ENCODE results near the gene SELENOT. TPM values are rescaled to one million over a fixed set of nuclear protein-coding genes. Genes with fewer than 3 reads are reported as not detected.

Gene SELENOT
- polyA plus RNA-seq, 3 donors = 210 to 549 (median 492) TPM

GRCh38 chr3:150673966-150674365, 70.8 kb downstream of the SELENOT start:
- no peak for TF ChIP-seq CTCF (IDR thresholded peaks at IDR 0.05)
- H2AFZ ChIP-seq (ENCODE audit: insufficient read depth, low read depth, low read length, poor library complexity, severe bottlenecking) = no peak overlapping the region
- no peaks in the 10 kb centered on the region for H4K20me1 ChIP-seq (ENCODE audit: insufficient read depth, low read length)
- no peaks in the 10 kb centered on the region for H3K36me3 ChIP-seq (replicated peaks in 1 of 2; ENCODE audit: control insufficient read depth in 1 of 2, insufficient read depth in 2 of 2, low read length in 2 of 2)
- H3K4me3 ChIP-seq (replicated peaks in 1 of 3; ENCODE audit: low read depth in 2 of 3, low read length in 3 of 3) = no peak overlapping the region
- no peaks in the 10 kb centered on the region for H3K4me1 ChIP-seq (ENCODE audit: control insufficient read depth in 1 of 2, insufficient read depth in 2 of 2, low read length in 2 of 2)
- Mint-ChIP-seq H3K4me3 (no peak overlapping the region), H3K4me1 (no peaks in the 10 kb centered on the region), H3K36me3 (no peaks in the 10 kb centered on the region), H3K27ac (no peak overlapping the region), H3K27me3 (ENCODE audit: low read depth in 3 of 3) (peaks cover 0 to 1% (median 1%) of the 10 kb centered on the region in 3 donors), H3K9me3 (peaks cover 17 to 34% (median 27%) of the 10 kb centered on the region in 7 donors)
- H3K27ac ChIP-seq (ENCODE audit: low read depth in 1 of 2, low read length in 2 of 2) = no peak overlapping the region
- WGBS (ENCODE audit: insufficient coverage) = 100% methylated on average over 1 of the region's 3 CpGs
- no peak for DNase-seq
- no peak overlapping the region for H3K4me2 ChIP-seq (replicated peaks; ENCODE audit: extremely low read depth, low read length, poor library complexity, severe bottlenecking)
- no peaks in the 10 kb centered on the region for H3K79me2 ChIP-seq (ENCODE audit: insufficient read depth, low read length)
- no peaks in the 10 kb centered on the region for H3K27me3 ChIP-seq (ENCODE audit: control insufficient read depth in 2 of 2, insufficient read depth in 2 of 2, low read length in 2 of 2)
- intact Hi-C loops (cut with micrococcal nuclease) = no loop called here
- H3K9me3 ChIP-seq (replicated peaks in 1 of 2; ENCODE audit: control insufficient read depth in 1 of 2, insufficient read depth in 1 of 2, low read length in 2 of 2) = peaks cover 14 to 21% of the 10 kb centered on the region in 2 donors
- no peak overlapping the region for H3K9ac ChIP-seq (ENCODE audit: insufficient read depth, low read length, poor library complexity, severe bottlenecking)

- no peaks in the 10 kb centered on the region for H3K4me1 ChIP-seq (ENCODE audit: control insufficient read depth in 1 of 2, insufficient read depth in 2 of 2, low read length in 2 of 2)
- H3K36me3 Mint-ChIP-seq = no peaks in the 10 kb centered on the region
- no peak overlapping the region for H3K4me3 ChIP-seq (replicated peaks in 1 of 3; ENCODE audit: low read depth in 2 of 3, low read length in 3 of 3)
- peaks cover 14 to 21% of the 10 kb centered on the region in 2 donors for H3K9me3 ChIP-seq (replicated peaks in 1 of 2; ENCODE audit: control insufficient read depth in 1 of 2, insufficient read depth in 1 of 2, low read length in 2 of 2)
- no peak overlapping the region for H2AFZ ChIP-seq (ENCODE audit: insufficient read depth, low read depth, low read length, poor library complexity, severe bottlenecking)
- no peaks in the 10 kb centered on the region for H3K36me3 ChIP-seq (replicated peaks in 1 of 2; ENCODE audit: control insufficient read depth in 1 of 2, insufficient read depth in 2 of 2, low read length in 2 of 2)
- H3K9me3 Mint-ChIP-seq = peaks cover 17 to 34% (median 28%) of the 10 kb centered on the region in 7 donors
- peaks cover 0 to 1% (median 1%) of the 10 kb centered on the region in 3 donors for H3K27me3 Mint-ChIP-seq (ENCODE audit: low read depth in 3 of 3)
- no peak for DNase-seq
- H3K4me2 ChIP-seq (replicated peaks; ENCODE audit: extremely low read depth, low read length, poor library complexity, severe bottlenecking) = no peak overlapping the region
- no peak overlapping the region for H3K9ac ChIP-seq (ENCODE audit: insufficient read depth, low read length, poor library complexity, severe bottlenecking)
- no peaks in the 10 kb centered on the region for H4K20me1 ChIP-seq (ENCODE audit: insufficient read depth, low read length)
- intact Hi-C loops (cut with micrococcal nuclease) = no loop called here
- no peaks in the 10 kb centered on the region for H3K27me3 ChIP-seq (ENCODE audit: control insufficient read depth in 2 of 2, insufficient read depth in 2 of 2, low read length in 2 of 2)
- no peaks in the 10 kb centered on the region for H3K4me1 Mint-ChIP-seq
- no peak overlapping the region for H3K27ac ChIP-seq (ENCODE audit: low read depth in 1 of 2, low read length in 2 of 2)
- no peak overlapping the region for H3K27ac Mint-ChIP-seq
- no peaks in the 10 kb centered on the region for H3K79me2 ChIP-seq (ENCODE audit: insufficient read depth, low read length)
- TF ChIP-seq CTCF (IDR thresholded peaks at IDR 0.05) = no peak
- H3K4me3 Mint-ChIP-seq = no peak overlapping the region
Measured at GRCh38 chr3:150675587-150675986, 72.5 kb downstream of the SELENOT start.

Other genes starting within 250 kb of the SELENOT start
- gene TSC22D2, start 195.0 kb upstream of the SELENOT start, polyA plus RNA-seq = 10 to 100 TPM in 1 of 3 donors, 1 to 10 TPM in 2; 5.1 to 12.9 (median 5.7) TPM
- 100 to 1,000 TPM; 178 to 226 (median 220) TPM for gene SERP1, start 56.8 kb upstream of the SELENOT start, polyA plus RNA-seq
- gene EIF2A, start 56.5 kb upstream of the SELENOT start, polyA plus RNA-seq = 10 to 100 TPM; 48.5 to 88.7 (median 50.8) TPM
- gene ERICH6, start 100.6 kb downstream of the SELENOT start, polyA plus RNA-seq = under 1 TPM in 1 of 3 donors, not detected in 2; 0.04 TPM
- gene SIAH2, start 159.8 kb downstream of the SELENOT start, polyA plus RNA-seq = 10 to 100 TPM; 24.6 to 43.5 (median 28.2) TPM